Measurements from ENCODE around the gene ZNF716. TPM values are rescaled to one million over a fixed set of nuclear protein-coding genes. Genes with fewer than 3 reads are reported as not detected.
"Not testable (repeated sequence)": the region's sequence is repeated elsewhere in the genome, so short reads cannot be mapped to it uniquely, and the experiment has no call there.

The ZNF716 gene
- total RNA-seq, 2 donors from 2014 or later, result not detected

- H3K27ac ChIP-seq; H3K9me3 ChIP-seq; intact Hi-C loops (cut with DNase I); DNase-seq; H3K4me1 ChIP-seq; H3K27me3 ChIP-seq; H3K9ac ChIP-seq (ENCODE audit: low read depth in 2 of 2, low read length in 2 of 2); H3K36me3 ChIP-seq; H3K4me3 ChIP-seq: not testable (repeated sequence)
Measured at GRCh38 chr7:57485022-57485421, 35.0 kb downstream of the ZNF716 start.

- Histone ChIP-seq H3K36me3 (no peaks in the 10 kb centered on the region), H3K4me1 (no peaks in the 10 kb centered on the region), H3K9ac (ENCODE audit: low read depth in 2 of 2, low read length in 2 of 2) (no peak overlapping the region), H3K9me3 (no peaks in the 10 kb centered on the region), H3K4me3 (no peak overlapping the region), H3K27me3 (no peaks in the 10 kb centered on the region), H3K27ac (no peak overlapping the region)
- no peak for TF ChIP-seq CTCF (IDR thresholded peaks at IDR 0.05)
- intact Hi-C loops (cut with DNase I), result no loop called here
- no peak for DNase-seq
Measured at GRCh38 chr7:57487957-57488356, 38.0 kb downstream of the ZNF716 start.

- H3K9ac ChIP-seq (ENCODE audit: low read depth in 2 of 2, low read length in 2 of 2); H3K27me3 ChIP-seq; H3K9me3 ChIP-seq; DNase-seq; H3K27ac ChIP-seq; H3K4me1 ChIP-seq; H3K4me3 ChIP-seq; intact Hi-C loops (cut with DNase I); H3K36me3 ChIP-seq: not testable (repeated sequence)
Measured at GRCh38 chr7:57495111-57495510, 45.1 kb downstream of the ZNF716 start.

- no peaks in the 10 kb centered on the region for H3K9me3 ChIP-seq
Measured at GRCh38 chr7:57496395-57496794, 46.4 kb downstream of the ZNF716 start.

GRCh38 chr7:57505176-57505575 lies 55.2 kb downstream of the ZNF716 start:
- no peak for DNase-seq
- TF ChIP-seq CTCF (IDR thresholded peaks at IDR 0.05), result no peak
- Histone ChIP-seq H3K9me3 (no peaks in the 10 kb centered on the region), H3K4me3 (no peak overlapping the region), H3K27ac (no peak overlapping the region), H3K36me3 (no peaks in the 10 kb centered on the region), H3K9ac (ENCODE audit: low read depth in 2 of 2, low read length in 2 of 2) (no peak overlapping the region), H3K27me3 (no peaks in the 10 kb centered on the region), H3K4me1 (no peaks in the 10 kb centered on the region)
- intact Hi-C loops (cut with DNase I), result no loop called here

More at GRCh38 chr7:57496395-57496794, 46.4 kb downstream of the ZNF716 start:
- Histone ChIP-seq H3K27me3 (no peaks in the 10 kb centered on the region), H3K36me3 (no peaks in the 10 kb centered on the region), H3K9ac (ENCODE audit: low read depth in 2 of 2, low read length in 2 of 2) (no peak overlapping the region), H3K4me3 (no peak overlapping the region), H3K4me1 (no peaks in the 10 kb centered on the region), H3K27ac (no peak overlapping the region)
- no peak for TF ChIP-seq CTCF (IDR thresholded peaks at IDR 0.05)
- DNase-seq, result no peak
- intact Hi-C loops (cut with DNase I), result no loop called here

Small RNA genes lying within 50 kb of the gene (microRNA-seq; reads per million reads assigned to microRNA genes)
- not detected for gene MIR3147

Measured in colonic mucosa (tissue), 4 donors.